Upper lobe of left lung (tissue), 6 donors: ENCODE measurements around the gene PCDHB12. TPM values are rescaled to one million over a fixed set of nuclear protein-coding genes. Genes with fewer than 3 reads are reported as not detected.
"Not testable (repeated sequence)": the region's sequence is repeated elsewhere in the genome, so short reads cannot be mapped to it uniquely, and the experiment has no call there.

Experiments
- ATAC-seq, 2 donors: fragments of 200-7000 bp; cut with Tn5 transposase; one replicate each; pipeline ENCODE4 v1.9.1; 2022; ENCODE audit warnings: mild to moderate bottlenecking in 2 of 2, moderate library complexity in 2 of 2; ENCODE audit not compliant: low FRiP score in 2 of 2
- DNase-seq, 2 donors: peaks; one replicate each; pipeline ENCODE4 v3.0.0-alpha.2; 2019 to 2020
- H3K27ac ChIP-seq, 4 donors: fragments of 200-600 bp; sonication (generic); one replicate each; pipeline ENCODE4 v1.5.1; 2016 to 2019
- H3K27me3 ChIP-seq, 4 donors: fragments of 200-600 bp; sonication (generic); one replicate each; pipeline ENCODE4 v1.5.1; 2017 to 2019
- H3K36me3 ChIP-seq, 4 donors: fragments of 200-600 bp; sonication (generic); one replicate each; pipeline ENCODE4 v1.5.1; 2016 to 2019
- H3K4me1 ChIP-seq, 4 donors: fragments of 200-600 bp; sonication (generic); one replicate each; pipeline ENCODE4 v1.5.1; 2018 to 2019
- H3K4me3 ChIP-seq, 4 donors: fragments of 200-600 bp; sonication (generic); one replicate each; pipeline ENCODE4 v1.5.1; 2017 to 2019; ENCODE audit warnings: mild to moderate bottlenecking in 2 of 4, moderate library complexity in 1 of 4
- H3K9me3 ChIP-seq, 4 donors: fragments of 200-600 bp; sonication (generic); one replicate each; pipeline ENCODE4 v1.5.1; 2018 to 2019
- EP300 ChIP-seq, 4 donors: sonication (generic); formaldehyde crosslinking; IDR thresholded peaks; one replicate each; pipeline ENCODE4 v1.5.1; 2017; ENCODE audit warnings: antibody characterized with exemption in 4 of 4, control low read depth in 2 of 4
- POLR2A ChIP-seq, 4 donors: fragments of 450-650 bp; IDR thresholded peaks; one replicate each; pipeline ENCODE4 v1.5.1; 2016 to 2017; ENCODE audit warnings: antibody characterized with exemption in 4 of 4, mild to moderate bottlenecking in 2 of 4
- POLR2AphosphoS5 ChIP-seq, 2 donors: sonication (generic); formaldehyde crosslinking; IDR thresholded peaks; one replicate each; pipeline ENCODE4 v1.5.1; 2017; ENCODE audit warnings: antibody characterized with exemption in 2 of 2
- WGBS, 2 donors: methylation state at CpG; one replicate each; pipeline ENCODE4 v1.1.5; 2017 to 2018; 5-methylcytosine and 5-hydroxymethylcytosine counted together
- total RNA-seq, 6 donors: library from RNA; depleted of rRNA in 4 of 6; stranded (reverse); fragments of >200 nt in 4 of 6; gene quantifications; one replicate each; pipeline versions ENCODE4 v1.1.0 to v1.2.1, GENCODE V29; 2016 to 2021
- TF ChIP-seq, protein P1 (sequence below), 6 experiments: fragments of 450-650 bp in 4 of 6; fragments of 200-600 bp in 2 of 6; sonication (generic) in 2 of 6; IDR thresholded peaks; one replicate each; pipeline ENCODE4 v1.5.1; 2016 to 2019; ENCODE audit warnings: antibody characterized with exemption in 6 of 6
- donor health status: DM: no; HTN: no; CAD: no; lungs with moderate emphysema.
- donor health status: DM: no; HTN: yes; CAD: no; lungs with severe emphysema.

The PCDHB12 gene
- total RNA-seq, result 1 to 10 TPM in 4 of 6 donors, under 1 TPM in 2; 0.39 to 6.3 (median 1.8) TPM

DNA sequence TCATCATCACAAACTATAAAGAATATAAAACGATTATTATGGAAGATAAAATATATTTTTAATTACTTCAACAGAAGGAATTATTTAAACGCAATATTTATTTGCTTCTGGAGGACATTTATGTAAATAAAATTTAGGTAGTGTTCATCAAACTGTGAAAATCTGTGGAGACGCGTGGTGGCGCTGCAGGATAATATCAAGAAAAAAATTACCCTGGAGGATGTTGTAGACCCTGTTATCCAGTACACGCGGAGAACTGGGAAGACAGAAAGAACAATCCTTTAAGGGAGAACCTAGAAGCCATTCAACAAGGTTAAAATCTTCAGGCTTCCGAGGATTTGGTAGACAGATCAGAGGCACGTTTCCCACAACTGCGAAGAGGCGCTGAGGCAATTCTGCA lies at the start of gene PCDHB12:
TSS of gene PCDHB12 (plus strand) at position 242 of the 400 bp plus-strand sequence. CDS start 189 bp downstream, outside the sequence.
- peaks cover 26 to 37% (median 34%) of the 10 kb centered on the region in 4 donors for H3K9me3 ChIP-seq
- TF ChIP-seq POLR2AphosphoS5 (IDR thresholded peaks at IDR 0.05), result no peak
- TF ChIP-seq POLR2A (IDR thresholded peaks at IDR 0.05), result no peak
- TF ChIP-seq, protein P1, sequence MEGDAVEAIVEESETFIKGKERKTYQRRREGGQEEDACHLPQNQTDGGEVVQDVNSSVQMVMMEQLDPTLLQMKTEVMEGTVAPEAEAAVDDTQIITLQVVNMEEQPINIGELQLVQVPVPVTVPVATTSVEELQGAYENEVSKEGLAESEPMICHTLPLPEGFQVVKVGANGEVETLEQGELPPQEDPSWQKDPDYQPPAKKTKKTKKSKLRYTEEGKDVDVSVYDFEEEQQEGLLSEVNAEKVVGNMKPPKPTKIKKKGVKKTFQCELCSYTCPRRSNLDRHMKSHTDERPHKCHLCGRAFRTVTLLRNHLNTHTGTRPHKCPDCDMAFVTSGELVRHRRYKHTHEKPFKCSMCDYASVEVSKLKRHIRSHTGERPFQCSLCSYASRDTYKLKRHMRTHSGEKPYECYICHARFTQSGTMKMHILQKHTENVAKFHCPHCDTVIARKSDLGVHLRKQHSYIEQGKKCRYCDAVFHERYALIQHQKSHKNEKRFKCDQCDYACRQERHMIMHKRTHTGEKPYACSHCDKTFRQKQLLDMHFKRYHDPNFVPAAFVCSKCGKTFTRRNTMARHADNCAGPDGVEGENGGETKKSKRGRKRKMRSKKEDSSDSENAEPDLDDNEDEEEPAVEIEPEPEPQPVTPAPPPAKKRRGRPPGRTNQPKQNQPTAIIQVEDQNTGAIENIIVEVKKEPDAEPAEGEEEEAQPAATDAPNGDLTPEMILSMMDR (IDR thresholded peaks at IDR 0.05), result no peak
- TF ChIP-seq EP300 (IDR thresholded peaks at IDR 0.05), result no peak
- ATAC-seq (no peak), DNase-seq (no peak)
- no peaks in the 10 kb centered on the region for H3K36me3 ChIP-seq
- no peak within 1 kb of the TSS for H3K27ac ChIP-seq
- 22 to 26% methylated on average over 11 of the region's 11 CpGs for WGBS, 2 donors
- no peaks in the 10 kb centered on the region for H3K4me1 ChIP-seq
- H3K4me3 ChIP-seq, result peak within 1 kb of the TSS in 2 of 4 donors; percentile 17 to 21
- H3K27me3 ChIP-seq, result no peaks in the 10 kb centered on the region

DNA sequence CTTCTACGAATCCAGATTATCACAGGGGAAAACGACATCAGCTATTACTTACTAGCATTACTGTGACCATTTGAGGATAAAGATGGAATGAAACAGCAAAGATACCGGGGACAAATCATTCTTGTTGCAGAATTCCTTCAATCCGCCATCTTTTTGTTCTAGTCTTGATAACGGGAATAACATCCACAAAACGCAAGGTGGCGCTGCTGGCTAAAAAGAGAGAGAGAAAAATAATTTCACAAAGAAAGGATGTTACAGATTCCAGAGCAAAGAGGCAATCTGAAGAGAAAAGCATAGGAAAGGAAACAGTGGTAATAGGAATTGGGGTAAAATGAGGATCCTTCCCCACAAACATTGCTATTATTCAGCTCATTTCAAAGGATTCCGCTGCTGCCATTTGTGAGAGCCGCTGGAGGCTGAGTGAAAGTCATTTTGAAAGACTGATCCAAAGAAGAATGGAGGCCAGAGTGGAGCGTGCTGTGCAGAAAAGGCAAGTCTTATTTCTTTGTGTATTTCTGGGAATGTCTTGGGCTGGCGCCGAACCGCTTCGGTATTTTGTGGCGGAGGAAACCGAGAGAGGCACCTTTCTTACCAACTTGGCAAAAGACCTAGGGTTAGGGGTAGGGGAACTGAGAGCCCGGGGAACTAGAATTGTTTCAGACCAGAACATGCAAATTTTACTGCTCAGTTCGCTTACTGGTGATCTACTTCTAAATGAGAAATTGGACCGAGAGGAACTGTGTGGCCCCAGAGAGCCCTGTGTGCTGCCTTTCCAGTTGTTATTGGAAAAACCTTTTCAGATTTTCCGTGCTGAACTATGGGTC lies 35.9 kb upstream of the PCDHB12 start, which contains the start of gene PCDHB7:
TSS of gene PCDHB7 (plus strand) at position 264 of the 824 bp plus-strand sequence. CDS start at position 456, 192 bp downstream.
- Histone ChIP-seq H3K27ac (no peak within 1 kb of the TSS), H3K4me3 (peak within 1 kb of the TSS in 1 of 4 donors; percentile 24), H3K27me3 (no peaks in the 10 kb centered on the region), H3K9me3 (peaks cover 13 to 37% (median 21%) of the 10 kb centered on the region in 4 donors), H3K36me3 (no peaks in the 10 kb centered on the region), H3K4me1 (no peaks in the 10 kb centered on the region)
- no peak for DNase-seq
- 33 to 36% methylated on average over 20 of the region's 20 CpGs for WGBS, 2 donors
- TF ChIP-seq POLR2AphosphoS5 (IDR thresholded peaks at IDR 0.05) (no peak), POLR2A (IDR thresholded peaks at IDR 0.05) (no peak), EP300 (IDR thresholded peaks at IDR 0.05) (no peak)
- TF ChIP-seq, protein P1 (IDR thresholded peaks at IDR 0.05), result peak in 3 of 6 experiments; percentile 18 to 39 (median 20)
- no peak for ATAC-seq

DNA sequence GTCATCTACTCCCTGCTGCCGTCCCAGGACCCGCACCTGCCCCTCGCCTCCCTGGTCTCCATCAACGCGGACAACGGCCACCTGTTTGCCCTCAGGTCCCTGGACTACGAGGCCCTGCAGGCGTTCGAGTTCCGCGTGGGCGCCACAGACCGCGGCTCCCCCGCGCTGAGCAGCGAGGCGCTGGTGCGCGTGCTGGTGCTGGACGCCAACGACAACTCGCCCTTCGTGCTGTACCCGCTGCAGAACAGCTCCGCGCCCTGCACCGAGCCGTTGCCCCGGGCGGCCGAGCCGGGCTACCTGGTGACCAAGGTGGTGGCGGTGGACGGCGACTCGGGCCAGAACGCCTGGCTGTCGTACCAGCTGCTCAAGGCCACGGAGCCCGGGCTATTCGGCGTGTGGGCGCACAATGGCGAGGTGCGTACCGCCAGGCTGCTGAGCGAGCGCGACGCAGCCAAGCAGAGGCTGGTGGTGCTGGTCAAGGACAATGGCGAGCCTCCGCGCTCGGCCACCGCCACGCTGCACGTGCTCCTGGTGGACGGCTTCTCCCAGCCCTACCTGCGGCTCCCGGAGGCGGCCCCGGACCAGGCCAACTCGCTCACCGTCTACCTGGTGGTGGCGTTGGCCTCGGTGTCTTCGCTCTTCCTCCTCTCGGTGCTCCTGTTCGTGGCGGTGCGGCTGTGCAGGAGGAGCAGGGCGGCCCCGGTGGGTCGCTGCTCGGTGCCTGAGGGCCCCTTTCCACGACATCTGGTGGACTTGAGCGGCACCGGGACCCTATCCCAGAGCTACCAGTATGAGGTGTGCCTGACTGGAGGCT lies 34.0 kb upstream of the PCDHB12 start:
- DNase-seq, result peak in 1 of 2 donors; percentile 85
- not testable (repeated sequence) for ATAC-seq
- H3K9me3 ChIP-seq, result peaks cover 17 to 50% (median 31%) of the 10 kb centered on the region in 4 donors

DNA sequence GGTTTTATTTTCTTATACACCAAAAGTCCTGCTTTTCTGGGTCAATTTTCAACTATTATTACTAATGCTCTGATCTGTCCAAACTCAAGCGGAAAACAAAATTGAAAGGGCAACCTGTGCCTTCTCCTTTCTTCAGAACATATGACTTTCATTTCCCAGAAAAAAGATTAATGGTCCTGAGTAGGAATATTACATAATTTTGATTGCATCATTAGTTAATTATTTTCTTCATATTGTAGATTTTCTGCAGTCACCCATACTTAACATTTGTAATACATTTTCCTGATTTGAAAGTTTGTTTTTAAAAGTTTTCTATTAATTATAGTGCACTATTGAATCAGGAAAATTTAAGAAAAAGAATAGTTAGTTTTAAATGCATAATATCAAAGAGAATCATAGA lies 32.6 kb upstream of the PCDHB12 start:
- ATAC-seq, result no peak
- Histone ChIP-seq H3K27me3 (no peaks in the 10 kb centered on the region), H3K9me3 (peaks cover 17 to 50% (median 35%) of the 10 kb centered on the region in 4 donors)

More for the DNA sequence above, 34.0 kb upstream of the PCDHB12 start:
- not testable (repeated sequence) for H3K27ac ChIP-seq, H3K4me3 ChIP-seq, H3K27me3 ChIP-seq, H3K4me1 ChIP-seq, H3K36me3 ChIP-seq
- 33 to 51% methylated on average over 32 to 76 of the region's 79 CpGs for WGBS, 2 donors

DNA sequence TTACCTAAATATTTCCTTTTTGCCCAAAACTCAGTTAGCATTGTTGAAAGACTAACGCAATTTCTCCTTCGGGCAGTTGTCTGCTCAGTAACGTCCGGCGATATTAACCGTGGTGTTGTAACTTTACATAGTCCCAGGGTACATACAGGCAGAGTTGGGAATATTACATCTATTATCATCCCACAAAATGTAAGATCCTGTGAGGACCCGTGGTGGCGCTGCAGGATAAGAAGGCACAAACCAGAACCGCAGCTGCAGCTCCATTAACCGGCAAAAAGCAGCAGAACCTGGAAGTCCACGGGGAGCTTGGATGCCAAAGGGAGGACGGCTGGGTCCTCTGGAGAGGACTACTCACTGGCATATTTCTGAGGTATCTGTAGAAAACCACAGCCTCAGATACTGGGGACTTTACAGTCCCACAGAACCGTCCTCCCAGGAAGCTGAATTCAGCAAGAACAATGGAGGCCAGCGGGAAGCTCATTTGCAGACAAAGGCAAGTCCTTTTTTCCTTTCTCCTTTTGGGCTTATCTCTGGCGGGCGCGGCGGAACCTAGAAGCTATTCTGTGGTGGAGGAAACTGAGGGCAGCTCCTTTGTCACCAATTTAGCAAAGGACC lies 30.8 kb upstream of the PCDHB12 start, which contains the start of gene PCDHB8:
TSS of gene PCDHB8 (plus strand) at position 214 of the 615 bp plus-strand sequence. CDS start at position 459, 245 bp downstream.
- not testable (repeated sequence) for H3K36me3 ChIP-seq, H3K4me1 ChIP-seq, H3K4me3 ChIP-seq, DNase-seq, H3K27me3 ChIP-seq, H3K27ac ChIP-seq
- ATAC-seq, result peak in 1 of 2 donors; percentile 47
- 30 to 32% methylated on average over 14 of the region's 18 CpGs for WGBS, 2 donors
- H3K9me3 ChIP-seq, result peaks cover 17 to 56% (median 39%) of the 10 kb centered on the region in 4 donors

More for the DNA sequence above, 32.6 kb upstream of the PCDHB12 start:
- Histone ChIP-seq H3K4me3 (no peak overlapping the region), H3K4me1 (no peaks in the 10 kb centered on the region), H3K36me3 (no peaks in the 10 kb centered on the region), H3K27ac (no peak overlapping the region)
- no peak for DNase-seq
- WGBS, 2 donors, result 55 to 68% methylated on average over 1 of the region's 1 CpG
- no peak for TF ChIP-seq EP300 (IDR thresholded peaks at IDR 0.05)
- TF ChIP-seq, protein P1 (IDR thresholded peaks at IDR 0.05), result no peak
- TF ChIP-seq POLR2A (IDR thresholded peaks at IDR 0.05), result no peak
- no peak for TF ChIP-seq POLR2AphosphoS5 (IDR thresholded peaks at IDR 0.05)

DNA sequence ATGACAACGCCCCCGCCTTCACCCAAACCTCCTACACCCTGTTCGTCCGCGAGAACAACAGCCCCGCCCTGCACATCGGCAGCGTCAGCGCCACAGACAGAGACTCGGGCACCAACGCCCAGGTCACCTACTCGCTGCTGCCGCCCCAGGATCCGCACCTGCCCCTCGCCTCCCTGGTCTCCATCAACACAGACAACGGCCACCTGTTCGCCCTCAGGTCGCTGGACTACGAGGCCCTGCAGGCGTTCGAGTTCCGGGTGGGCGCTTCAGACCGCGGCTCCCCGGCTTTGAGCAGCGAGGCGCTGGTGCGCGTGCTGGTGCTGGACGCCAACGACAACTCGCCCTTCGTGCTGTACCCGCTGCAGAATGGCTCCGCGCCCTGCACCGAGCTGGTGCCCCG lies 29.1 kb upstream of the PCDHB12 start:
- not testable (repeated sequence) for ATAC-seq, H3K27me3 ChIP-seq, H3K4me1 ChIP-seq, H3K27ac ChIP-seq, H3K4me3 ChIP-seq, H3K36me3 ChIP-seq
- peaks cover 17 to 58% (median 41%) of the 10 kb centered on the region in 4 donors for H3K9me3 ChIP-seq
- peak in 1 of 2 donors; percentile 85 for DNase-seq
- WGBS, 2 donors, result 46 to 48% methylated on average over 22 to 35 of the region's 39 CpGs

DNA sequence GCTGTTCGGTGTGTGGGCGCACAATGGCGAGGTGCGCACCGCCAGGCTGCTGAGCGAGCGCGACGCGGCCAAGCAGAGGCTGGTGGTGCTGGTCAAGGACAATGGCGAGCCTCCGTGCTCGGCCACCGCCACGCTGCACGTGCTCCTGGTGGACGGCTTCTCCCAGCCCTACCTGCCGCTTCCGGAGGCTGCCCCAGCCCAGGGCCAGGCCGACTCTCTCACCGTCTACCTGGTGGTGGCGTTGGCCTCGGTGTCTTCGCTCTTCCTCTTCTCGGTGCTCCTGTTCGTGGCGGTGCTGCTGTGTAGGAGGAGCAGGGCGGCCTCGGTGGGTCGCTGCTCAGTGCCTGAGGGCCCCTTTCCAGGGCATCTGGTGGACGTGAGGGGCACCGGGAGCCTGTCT lies 28.6 kb upstream of the PCDHB12 start:
- WGBS, 2 donors, result 37 to 51% methylated on average over 14 to 22 of the region's 32 CpGs
- not testable (repeated sequence) for H3K27me3 ChIP-seq, ATAC-seq, H3K4me3 ChIP-seq, H3K4me1 ChIP-seq, H3K36me3 ChIP-seq, H3K27ac ChIP-seq
- DNase-seq, result peak in 1 of 2 donors; percentile 70
- H3K9me3 ChIP-seq, result peaks cover 13 to 57% (median 41%) of the 10 kb centered on the region in 4 donors
